GM19239 (cell line): ENCODE data around the gene GRIA3.
"Not testable (repeated sequence)": the region's sequence is repeated elsewhere in the genome, so short reads cannot be mapped to it uniquely, and the experiment has no call there.

Experiments
- DNase-seq: peaks from one replicate; pipeline ENCODE4 v3.0.0; 2011; ENCODE audit warnings: low spot score; ENCODE audit not compliant: insufficient read length
- FAIRE-seq: peaks from 2 replicates; lab custom pipeline; 2011; peaks lifted over from hg19 to GRCh38; lab: Jason Lieb, UNC

The GRIA3 gene

GRCh38 chrX:123439926-123440325 lies 255.8 kb downstream of the GRIA3 start:
- not testable (repeated sequence) for DNase-seq, FAIRE-seq

- DNase-seq (no peak), FAIRE-seq (no peak)
Measured at GRCh38 chrX:123442764-123443163, 258.7 kb downstream of the GRIA3 start.

- no peak for DNase-seq
- FAIRE-seq: no peak
Measured at GRCh38 chrX:123447506-123447905, 263.4 kb downstream of the GRIA3 start.

- FAIRE-seq (no peak), DNase-seq (no peak)
Measured at GRCh38 chrX:123449335-123449734, 265.3 kb downstream of the GRIA3 start.

GRCh38 chrX:123450222-123450621 lies 266.1 kb downstream of the GRIA3 start:
- peak; percentile 60 for FAIRE-seq
- no peak for DNase-seq

- no peak for FAIRE-seq
- DNase-seq: no peak
Measured at GRCh38 chrX:123454712-123455431, 270.8 kb downstream of the GRIA3 start.

GRCh38 chrX:123455693-123456092 lies 271.6 kb downstream of the GRIA3 start:
- no peak for DNase-seq
- FAIRE-seq: peak; percentile 82

GRCh38 chrX:123464709-123465108 lies 280.6 kb downstream of the GRIA3 start:
- DNase-seq: no peak

GRCh38 chrX:123468481-123468880 lies 284.4 kb downstream of the GRIA3 start:
- no peak for FAIRE-seq
- no peak for DNase-seq

More at GRCh38 chrX:123464709-123465108, 280.6 kb downstream of the GRIA3 start:
- FAIRE-seq: no peak

GRCh38 chrX:123475068-123475724 lies 291.1 kb downstream of the GRIA3 start:
- FAIRE-seq (no peak), DNase-seq (no peak)

- no peak for DNase-seq
- FAIRE-seq: peak; percentile 11
Measured at GRCh38 chrX:123476611-123477219, 292.6 kb downstream of the GRIA3 start.

GRCh38 chrX:123477673-123478072 lies 293.6 kb downstream of the GRIA3 start:
- no peak for DNase-seq
- no peak for FAIRE-seq

- DNase-seq (no peak), FAIRE-seq (no peak)
Measured at GRCh38 chrX:123481913-123482851, 298.1 kb downstream of the GRIA3 start.

GRCh38 chrX:123486297-123486696 lies 302.2 kb downstream of the GRIA3 start:
- DNase-seq (no peak), FAIRE-seq (no peak)

- DNase-seq (no peak), FAIRE-seq (no peak)
Measured at GRCh38 chrX:123487236-123487635, 303.2 kb downstream of the GRIA3 start.

GRCh38 chrX:123487669-123488068 lies 303.6 kb downstream of the GRIA3 start:
- DNase-seq: no peak
- no peak for FAIRE-seq

- FAIRE-seq: no peak
- no peak for DNase-seq
Measured at GRCh38 chrX:123489011-123489410, 304.9 kb downstream of the GRIA3 start.

- FAIRE-seq (no peak), DNase-seq (no peak)
Measured at GRCh38 chrX:123493857-123494256, 309.8 kb downstream of the GRIA3 start.

- no peak for DNase-seq
- FAIRE-seq: no peak
Measured at GRCh38 chrX:123499787-123500186, 315.7 kb downstream of the GRIA3 start.

GRCh38 chrX:123504047-123504446 lies 320.0 kb downstream of the GRIA3 start:
- FAIRE-seq (no peak), DNase-seq (no peak)
